Keratinocyte (primary cell): Measurements from ENCODE around the gene UNC79. TPM values are rescaled to one million over a fixed set of nuclear protein-coding genes. Genes with fewer than 3 reads are reported as not detected.

ENCODE experiments used
- DNase-seq: peaks from one replicate; pipeline ENCODE4 v3.0.0-alpha.2; 2011; ENCODE audit warnings: low read depth, missing footprints, low spot score
- FAIRE-seq: peaks from 2 replicates; lab custom pipeline; 2011; peaks lifted over from hg19 to GRCh38; lab: Jason Lieb, UNC
- H2AFZ ChIP-seq: 2 replicates; pipeline ENCODE4 v1.6.0; 2012; ENCODE audit warnings: low read length, control low read depth, inconsistent platforms; ENCODE audit not compliant: control insufficient read depth
- H3K27ac ChIP-seq: 2 replicates; pipeline ENCODE4 v1.5.1; 2011; ENCODE audit warnings: low read length; ENCODE audit not compliant: control insufficient read depth, insufficient read depth
- H3K27me3 ChIP-seq: 3 replicates; pipeline ENCODE4 v1.6.0; 2011; ENCODE audit warnings: low read length; ENCODE audit not compliant: control insufficient read depth, insufficient read depth; ENCODE audit errors: extremely low read depth
- H3K36me3 ChIP-seq, 2 experiments: 2 replicates in 1 of 2; 3 replicates in 1 of 2; pipeline ENCODE4 v1.5.1; 2011; ENCODE audit warnings: low read length in 2 of 2, mild to moderate bottlenecking in 1 of 2; ENCODE audit not compliant: control insufficient read depth in 2 of 2, insufficient read depth in 2 of 2; ENCODE audit errors: extremely low read depth in 1 of 2
- H3K4me1 ChIP-seq: 3 replicates; pipeline ENCODE4 v1.5.1; 2011; ENCODE audit warnings: low read length; ENCODE audit not compliant: control insufficient read depth, insufficient read depth; ENCODE audit errors: extremely low read depth
- H3K4me2 ChIP-seq: 3 replicates; pipeline ENCODE4 v1.6.0; 2011; ENCODE audit warnings: low read depth, low read length; ENCODE audit not compliant: control insufficient read depth, insufficient read depth; ENCODE audit errors: extremely low read depth
- H3K4me3 ChIP-seq, 3 experiments: fragments of 200-600 bp in 1 of 3; sonication (generic) in 1 of 3; 2 replicates in 2 of 3; 3 replicates in 1 of 3; pipeline ENCODE4 v1.5.1; 2011 to 2016; ENCODE audit warnings: low read length in 3 of 3, mild to moderate bottlenecking in 3 of 3, control low read depth in 2 of 3, inconsistent platforms in 1 of 3, low read depth in 1 of 3, mixed read lengths in 1 of 3, mixed run types in 1 of 3, moderate library complexity in 1 of 3; ENCODE audit not compliant: control insufficient read depth in 2 of 3, insufficient read depth in 2 of 3; ENCODE audit errors: extremely low read depth in 1 of 3
- H3K79me2 ChIP-seq: 2 replicates; pipeline ENCODE4 v1.6.0; 2012; ENCODE audit warnings: low read length; ENCODE audit not compliant: control insufficient read depth, insufficient read depth
- H3K9ac ChIP-seq: 3 replicates; pipeline ENCODE4 v1.6.0; 2011; ENCODE audit warnings: low read length; ENCODE audit not compliant: control insufficient read depth, insufficient read depth; ENCODE audit errors: extremely low read depth
- H3K9me1 ChIP-seq: 3 replicates; pipeline ENCODE4 v1.6.0; 2011; ENCODE audit warnings: low read length; ENCODE audit not compliant: control insufficient read depth, insufficient read depth; ENCODE audit errors: extremely low read depth
- H3K9me3 ChIP-seq: 2 replicates; pipeline ENCODE4 v1.5.1; 2012; ENCODE audit warnings: low read depth, low read length; ENCODE audit not compliant: control insufficient read depth
- H4K20me1 ChIP-seq: 3 replicates; pipeline ENCODE4 v1.6.0; 2011; ENCODE audit warnings: low read length; ENCODE audit not compliant: control insufficient read depth, insufficient read depth; ENCODE audit errors: extremely low read depth
- CTCF ChIP-seq, 3 experiments: IDR thresholded peaks in 1 of 3; conservative IDR thresholded peaks in 1 of 3; optimal IDR thresholded peaks in 1 of 3; 2 replicates in 2 of 3; 3 replicates in 1 of 3; pipeline versions ENCODE3 to v1.5.1; 2011; ENCODE audit warnings: low read length in 3 of 3, mild to moderate bottlenecking in 3 of 3, moderate library complexity in 2 of 3, control low read depth in 1 of 3, inconsistent platforms in 1 of 3; ENCODE audit not compliant: insufficient read depth in 2 of 3; ENCODE audit errors: extremely low read depth in 1 of 3
- EZH2 ChIP-seq: IDR thresholded peaks from one replicate; pipeline ENCODE4 v1.6.1; 2012; ENCODE audit warnings: inconsistent platforms, mild to moderate bottlenecking, low read length, moderate library complexity
- dilution Hi-C: fragments of 300-500 bp; cut with MboI; formaldehyde crosslinking; loops from one replicate; pipeline ENCODE4 v1.7.0; 2020; ENCODE audit warnings: low sequenced_read_pairs; ENCODE audit not compliant: extremely low pct_ligation_motif_present
- polyA plus RNA-seq, 5 experiments: library from polyadenylated mRNA; depleted of rRNA in 3 of 5; stranded (reverse) in 3 of 5; stranded (forward) in 1 of 5; unstranded in 1 of 5; fragments of >200 nt; gene quantifications; 1 replicate in 1 of 5; 2 replicates in 3 of 5; 3 replicates in 1 of 5; pipeline versions ENCODE4 v1.2.1 to v1.2.3, GENCODE V29; 2011 to 2012; ENCODE audit warnings: missing spikeins in 2 of 5, low read depth in 1 of 5, low replicate concordance in 1 of 5

UNC79 gene
- polyA plus RNA-seq, 1 donor (not counting 4 experiments of a cell fraction or from before 2014, with no cell fraction given), result 0.01 TPM

GRCh38 chr14:93714605-93715004 is 283.9 kb downstream of the UNC79 start:
- Histone ChIP-seq H3K4me2 (no peak overlapping the region), H3K27ac (no peak overlapping the region), H3K9me1 (no peaks in the 10 kb centered on the region), H3K4me3 (no peak overlapping the region), H2AFZ (no peak overlapping the region), H3K9me3 (no peaks in the 10 kb centered on the region), H3K4me1 (no peaks in the 10 kb centered on the region), H3K27me3 (no peaks in the 10 kb centered on the region), H4K20me1 (no peaks in the 10 kb centered on the region), H3K9ac (no peak overlapping the region), H3K36me3 (no peaks in the 10 kb centered on the region), H3K79me2 (no peaks in the 10 kb centered on the region)
- FAIRE-seq (no peak), DNase-seq (no peak)
- no peak for TF ChIP-seq EZH2
- no peak for TF ChIP-seq CTCF (optimal IDR thresholded peaks at IDR 0.05 in 1 of 3, IDR thresholded peaks at IDR 0.05 in 1 of 3, conservative IDR thresholded peaks at IDR 0.05 in 1 of 3; ENCODE audit: extremely low read depth in 1 of 3, insufficient read depth in 2 of 3, low read length in 3 of 3)
- dilution Hi-C loops, result no loop called here

- Histone ChIP-seq H3K27ac (no peak overlapping the region), H3K36me3 (no peaks in the 10 kb centered on the region), H3K9me1 (no peaks in the 10 kb centered on the region), H2AFZ (no peak overlapping the region), H3K4me1 (no peaks in the 10 kb centered on the region), H3K27me3 (no peaks in the 10 kb centered on the region), H3K9me3 (no peaks in the 10 kb centered on the region), H3K4me2 (no peak overlapping the region), H3K79me2 (no peaks in the 10 kb centered on the region), H3K9ac (no peak overlapping the region), H3K4me3 (no peak overlapping the region), H4K20me1 (no peaks in the 10 kb centered on the region)
- TF ChIP-seq EZH2 (no peak), CTCF (optimal IDR thresholded peaks at IDR 0.05 in 1 of 3, IDR thresholded peaks at IDR 0.05 in 1 of 3, conservative IDR thresholded peaks at IDR 0.05 in 1 of 3; ENCODE audit: extremely low read depth in 1 of 3, insufficient read depth in 2 of 3, low read length in 3 of 3) (no peak)
- FAIRE-seq (no peak), DNase-seq (no peak)
- dilution Hi-C loops, result no loop called here
Measured at GRCh38 chr14:93715279-93715927, 284.7 kb downstream of the UNC79 start.
